Mesenteric fat pad (tissue), 1 donor: Measurements from ENCODE around the gene PAWR. TPM values are rescaled to one million over a fixed set of nuclear protein-coding genes. Genes with fewer than 3 reads are reported as not detected.
"Not testable (repeated sequence)": the region's sequence is repeated elsewhere in the genome, so short reads cannot be mapped to it uniquely, and the experiment has no call there.

Source experiments
- DNase-seq: peaks from one replicate; pipeline ENCODE4 v3.0.0-alpha.2; 2020; ENCODE audit warnings: low spot score
- total RNA-seq: library from RNA; stranded (reverse); fragmentation: NEBNext Ultra II Directional; extraction: Animal tissue kit (Norgen Biotek cat#: 25700); gene quantifications from one replicate; pipeline ENCODE4 v1.2.1, GENCODE V29; 2021
- donor health status: DM: yes; HTN: yes; CAD: no.

Gene PAWR
- total RNA-seq, 1 donor from 2014 or later: 25.9 TPM

- DNase-seq: no peak
Measured at GRCh38 chr12:79650440-79650839, 40.3 kb downstream of the PAWR start.

- no peak for DNase-seq
Measured at GRCh38 chr12:79648881-79649280, 41.9 kb downstream of the PAWR start.

- not testable (repeated sequence) for DNase-seq
Measured at GRCh38 chr12:79646843-79647242, 43.9 kb downstream of the PAWR start.

GRCh38 chr12:79645235-79645630, 45.5 kb downstream of the PAWR start:
- no peak for DNase-seq

- DNase-seq: no peak
Measured at GRCh38 chr12:79644274-79645234, 46.2 kb downstream of the PAWR start.

- no peak for DNase-seq
Measured at GRCh38 chr12:79643821-79644220, 46.9 kb downstream of the PAWR start.

GRCh38 chr12:79638490-79638889, 52.3 kb downstream of the PAWR start:
- no peak for DNase-seq

GRCh38 chr12:79637093-79637492, 53.7 kb downstream of the PAWR start:
- no peak for DNase-seq

GRCh38 chr12:79635676-79636075, 55.1 kb downstream of the PAWR start:
- no peak for DNase-seq

GRCh38 chr12:79634957-79635471, 55.8 kb downstream of the PAWR start:
- DNase-seq: no peak

GRCh38 chr12:79629561-79629960, 61.2 kb downstream of the PAWR start:
- no peak for DNase-seq

- not testable (repeated sequence) for DNase-seq
Measured at GRCh38 chr12:79626735-79627134, 64.0 kb downstream of the PAWR start.

GRCh38 chr12:79624378-79624777, 66.4 kb downstream of the PAWR start:
- DNase-seq: no peak

GRCh38 chr12:79619872-79620562, 70.7 kb downstream of the PAWR start:
- DNase-seq: no peak

- no peak for DNase-seq
Measured at GRCh38 chr12:79618848-79619404, 71.8 kb downstream of the PAWR start.

- no peak for DNase-seq
Measured at GRCh38 chr12:79617696-79618095, 73.1 kb downstream of the PAWR start.

GRCh38 chr12:79615596-79616560, 74.9 kb downstream of the PAWR start:
- DNase-seq: no peak

- no peak for DNase-seq
Measured at GRCh38 chr12:79614730-79615129, 76.0 kb downstream of the PAWR start.

GRCh38 chr12:79601908-79602307, 88.9 kb downstream of the PAWR start:
- DNase-seq: no peak

- no peak for DNase-seq
Measured at GRCh38 chr12:79597910-79598309, 92.9 kb downstream of the PAWR start.
